Measurements from ENCODE around the gene SERPINC1. TPM values are rescaled to one million over a fixed set of nuclear protein-coding genes. Genes with fewer than 3 reads are reported as not detected.

The SERPINC1 gene
- total and polyA plus RNA-seq, 5 donors from 2014 or later = not detected

- Mint-ChIP-seq H3K27ac (peak overlapping the region; percentile 94 to 97 (median 95)), H3K9me3 (no peaks in the 10 kb centered on the region)
Observed at GRCh38 chr1:173871091-173871490, 46.0 kb downstream of the SERPINC1 start.

GRCh38 chr1:173870252-173871075, 46.7 kb downstream of the SERPINC1 start:
- peak; percentile 20 to 79 (median 53) for DNase-seq
- peaks cover 8% of the 10 kb centered on the region for H3K27me3 Mint-ChIP-seq
- H3K4me1 Mint-ChIP-seq = peaks cover 22 to 70% (median 50%) of the 10 kb centered on the region in 4 donors
- Histone ChIP-seq H3K4me3 (ENCODE audit: low read depth, low read length) (peak overlapping the region; percentile 83), H3K27ac (ENCODE audit: insufficient read depth, low read length, poor library complexity, severe bottlenecking) (peak overlapping the region; percentile 98), H3K4me1 (ENCODE audit: control insufficient read depth, insufficient read depth, low read length, poor library complexity, severe bottlenecking) (peaks cover 63% of the 10 kb centered on the region), H3K9me3 (ENCODE audit: control insufficient read depth in 2 of 2, low read length in 2 of 2) (no peaks in the 10 kb centered on the region), H3K27me3 (ENCODE audit: control insufficient read depth, insufficient read depth, low read length) (no peaks in the 10 kb centered on the region), H3K36me3 (ENCODE audit: control insufficient read depth, insufficient read depth, low read length) (peaks cover 24% of the 10 kb centered on the region)
- peaks cover 32% of the 10 kb centered on the region for H3K36me3 Mint-ChIP-seq
- H3K4me3 Mint-ChIP-seq = peak overlapping the region; percentile 70 to 94 (median 88)
- no peaks in the 10 kb centered on the region for H3K9me3 Mint-ChIP-seq
- ATAC-seq (ENCODE audit: low read depth in 2 of 2) = no peak
- peak overlapping the region; percentile 94 to 97 (median 95) for H3K27ac Mint-ChIP-seq

More at GRCh38 chr1:173871091-173871490, 46.0 kb downstream of the SERPINC1 start:
- Histone ChIP-seq H3K36me3 (ENCODE audit: control insufficient read depth, insufficient read depth, low read length) (peaks cover 23% of the 10 kb centered on the region), H3K4me3 (ENCODE audit: low read depth, low read length) (peak overlapping the region; percentile 83), H3K4me1 (ENCODE audit: control insufficient read depth, insufficient read depth, low read length, poor library complexity, severe bottlenecking) (peaks cover 57% of the 10 kb centered on the region), H3K27ac (ENCODE audit: insufficient read depth, low read length, poor library complexity, severe bottlenecking) (peak overlapping the region; percentile 98), H3K9me3 (ENCODE audit: control insufficient read depth in 2 of 2, low read length in 2 of 2) (no peaks in the 10 kb centered on the region), H3K27me3 (ENCODE audit: control insufficient read depth, insufficient read depth, low read length) (no peaks in the 10 kb centered on the region)
- Mint-ChIP-seq H3K36me3 (peaks cover 31% of the 10 kb centered on the region), H3K4me1 (peaks cover 24 to 67% (median 44%) of the 10 kb centered on the region in 4 donors), H3K4me3 (peak overlapping the region; percentile 70 to 94 (median 88)), H3K27me3 (peaks cover 8% of the 10 kb centered on the region)
- ATAC-seq (ENCODE audit: low read depth in 2 of 2) (no peak), DNase-seq (no peak)

- H3K4me1 Mint-ChIP-seq = peaks cover 26 to 79% (median 63%) of the 10 kb centered on the region in 4 donors
- peaks cover 32% of the 10 kb centered on the region for H3K36me3 ChIP-seq (ENCODE audit: control insufficient read depth, insufficient read depth, low read length)
- peak overlapping the region; percentile 90 to 99 (median 94) for H3K4me3 Mint-ChIP-seq
- DNase-seq (no peak), ATAC-seq (ENCODE audit: low read depth in 2 of 2) (no peak)
- H3K4me1 ChIP-seq (ENCODE audit: control insufficient read depth, insufficient read depth, low read length, poor library complexity, severe bottlenecking) = peaks cover 76% of the 10 kb centered on the region
- peak overlapping the region; percentile 68 to 97 (median 91) for H3K27ac Mint-ChIP-seq
- H3K27me3 Mint-ChIP-seq = peaks cover 8% of the 10 kb centered on the region
- peak overlapping the region; percentile 83 for H3K4me3 ChIP-seq (ENCODE audit: low read depth, low read length)
- H3K27ac ChIP-seq (ENCODE audit: insufficient read depth, low read length, poor library complexity, severe bottlenecking) = peak overlapping the region; percentile 98
- H3K9me3 Mint-ChIP-seq = no peaks in the 10 kb centered on the region
- peaks cover 38% of the 10 kb centered on the region for H3K36me3 Mint-ChIP-seq
- no peaks in the 10 kb centered on the region for H3K9me3 ChIP-seq (ENCODE audit: control insufficient read depth in 2 of 2, low read length in 2 of 2)
- no peaks in the 10 kb centered on the region for H3K27me3 ChIP-seq (ENCODE audit: control insufficient read depth, insufficient read depth, low read length)
Observed at GRCh38 chr1:173869021-173869359, 48.1 kb downstream of the SERPINC1 start.

GRCh38 chr1:173868266-173869020, 48.7 kb downstream of the SERPINC1 start, which contains the start of gene ZBTB37:
TSS of gene ZBTB37 (plus strand) at chr1:173868380. CDS start at chr1:173870226, 1,846 bp downstream.
- Mint-ChIP-seq H3K27me3 (peaks cover 8% of the 10 kb centered on the region), H3K4me1 (peaks cover 26 to 83% (median 67%) of the 10 kb centered on the region in 4 donors), H3K9me3 (no peaks in the 10 kb centered on the region), H3K4me3 (peak within 1 kb of the TSS; percentile 90 to 99 (median 94)), H3K36me3 (peaks cover 40% of the 10 kb centered on the region), H3K27ac (peak within 1 kb of the TSS; percentile 95 to 97 (median 97))
- Histone ChIP-seq H3K27me3 (ENCODE audit: control insufficient read depth, insufficient read depth, low read length) (no peaks in the 10 kb centered on the region), H3K27ac (ENCODE audit: insufficient read depth, low read length, poor library complexity, severe bottlenecking) (peak within 1 kb of the TSS; percentile 98), H3K4me1 (ENCODE audit: control insufficient read depth, insufficient read depth, low read length, poor library complexity, severe bottlenecking) (peaks cover 78% of the 10 kb centered on the region), H3K4me3 (ENCODE audit: low read depth, low read length) (peak within 1 kb of the TSS; percentile 94), H3K36me3 (ENCODE audit: control insufficient read depth, insufficient read depth, low read length) (peaks cover 34% of the 10 kb centered on the region), H3K9me3 (ENCODE audit: control insufficient read depth in 2 of 2, low read length in 2 of 2) (no peaks in the 10 kb centered on the region)
- peak; percentile 84 to 95 (median 86) for DNase-seq
- ATAC-seq (ENCODE audit: low read depth in 2 of 2) = peak; percentile 57 to 60

GRCh38 chr1:173867753-173868265, 49.3 kb downstream of the SERPINC1 start, which contains the start of gene GAS5:
TSS of gene GAS5 (minus strand) at chr1:173867989.
- H3K4me1 Mint-ChIP-seq = peaks cover 26 to 79% (median 62%) of the 10 kb centered on the region in 4 donors
- DNase-seq = peak; percentile 97 to 100 (median 99)
- no peaks in the 10 kb centered on the region for H3K9me3 Mint-ChIP-seq
- Histone ChIP-seq H3K4me3 (ENCODE audit: low read depth, low read length) (peak within 1 kb of the TSS; percentile 94), H3K27me3 (ENCODE audit: control insufficient read depth, insufficient read depth, low read length) (no peaks in the 10 kb centered on the region), H3K4me1 (ENCODE audit: control insufficient read depth, insufficient read depth, low read length, poor library complexity, severe bottlenecking) (peaks cover 76% of the 10 kb centered on the region), H3K36me3 (ENCODE audit: control insufficient read depth, insufficient read depth, low read length) (peaks cover 37% of the 10 kb centered on the region), H3K9me3 (ENCODE audit: control insufficient read depth in 2 of 2, low read length in 2 of 2) (no peaks in the 10 kb centered on the region), H3K27ac (ENCODE audit: insufficient read depth, low read length, poor library complexity, severe bottlenecking) (peak within 1 kb of the TSS; percentile 98)
- peak within 1 kb of the TSS; percentile 95 to 97 (median 97) for H3K27ac Mint-ChIP-seq
- peak within 1 kb of the TSS; percentile 90 to 99 (median 94) for H3K4me3 Mint-ChIP-seq
- ATAC-seq (ENCODE audit: low read depth in 2 of 2) = peak; percentile 79 to 83
- peaks cover 39% of the 10 kb centered on the region for H3K36me3 Mint-ChIP-seq
- H3K27me3 Mint-ChIP-seq = peaks cover 8% of the 10 kb centered on the region

- DNase-seq (peak in 1 of 3 donors; percentile 41), ATAC-seq (ENCODE audit: low read depth in 2 of 2) (no peak)
- H3K27ac ChIP-seq (ENCODE audit: insufficient read depth, low read length, poor library complexity, severe bottlenecking) = peak overlapping the region; percentile 98
- peaks cover 39% of the 10 kb centered on the region for H3K36me3 ChIP-seq (ENCODE audit: control insufficient read depth, insufficient read depth, low read length)
- Mint-ChIP-seq H3K27me3 (peaks cover 8% of the 10 kb centered on the region), H3K4me1 (peaks cover 26 to 80% (median 63%) of the 10 kb centered on the region in 4 donors), H3K36me3 (peaks cover 39% of the 10 kb centered on the region), H3K9me3 (no peaks in the 10 kb centered on the region), H3K27ac (peak overlapping the region; percentile 95 to 97 (median 97)), H3K4me3 (peak overlapping the region; percentile 90 to 99 (median 94))
- peak overlapping the region; percentile 94 for H3K4me3 ChIP-seq (ENCODE audit: low read depth, low read length)
- peaks cover 73% of the 10 kb centered on the region for H3K4me1 ChIP-seq (ENCODE audit: control insufficient read depth, insufficient read depth, low read length, poor library complexity, severe bottlenecking)
- H3K9me3 ChIP-seq (ENCODE audit: control insufficient read depth in 2 of 2, low read length in 2 of 2) = no peaks in the 10 kb centered on the region
- H3K27me3 ChIP-seq (ENCODE audit: control insufficient read depth, insufficient read depth, low read length) = no peaks in the 10 kb centered on the region
Observed at GRCh38 chr1:173867141-173867752, 49.9 kb downstream of the SERPINC1 start.
